Adrenal gland (tissue), 12 donors: ENCODE measurements around the gene FOXK2. TPM values are rescaled to one million over a fixed set of nuclear protein-coding genes. Genes with fewer than 3 reads are reported as not detected.

Experiments
- DNase-seq, 7 donors: peaks; one replicate each; pipeline ENCODE4 v3.0.0-alpha.2; 2019 to 2020
- H3K27ac ChIP-seq, 5 donors: fragments of 200-600 bp; sonication (generic) in 4 of 5; 1 replicate in 3 of 5; 2 replicates in 2 of 5; pipeline versions ENCODE4 v1.5.1 to v1.8.0; 2016 to 2020; ENCODE audit warnings: mild to moderate bottlenecking in 1 of 5
- H3K27me3 ChIP-seq: fragments of 200-600 bp; 2 replicates; pipeline ENCODE4 v1.8.0; 2021
- H3K36me3 ChIP-seq, 2 donors: fragments of 200-600 bp; replicated peaks in 1 of 2; 1 replicate in 1 of 2; 2 replicates in 1 of 2; pipeline versions ENCODE4 v1.5.1 to v1.8.0; 2018 to 2022
- H3K4me1 ChIP-seq, 2 donors: fragments of 200-600 bp; replicated peaks in 1 of 2; 1 replicate in 1 of 2; 2 replicates in 1 of 2; pipeline versions ENCODE4 v1.5.1 to v1.8.0; 2018 to 2021
- H3K4me3 ChIP-seq, 4 donors: fragments of 200-600 bp; sonication (generic) in 3 of 4; one replicate each; pipeline ENCODE4 v1.5.1; 2016 to 2018
- H3K9me3 ChIP-seq, 3 donors: fragments of 200-600 bp; sonication (generic) in 1 of 3; replicated peaks in 1 of 3; 1 replicate in 2 of 3; 2 replicates in 1 of 3; pipeline versions ENCODE4 v1.5.1 to v1.8.0; 2016 to 2021
- POLR2A ChIP-seq, 2 donors: fragments of 450-650 bp; IDR thresholded peaks; one replicate each; pipeline ENCODE4 v1.6.1; 2017; ENCODE audit warnings: antibody characterized with exemption in 2 of 2, mild to moderate bottlenecking in 2 of 2, moderate library complexity in 1 of 2
- WGBS, 4 donors: extraction: QIAGEN DNeasy Blood & Tissue Kit in 2 of 4; methylation state at CpG; one replicate each; pipeline versions ENCODE4 v1.1.5 to v1.1.7; 2013 to 2017; 5-methylcytosine and 5-hydroxymethylcytosine counted together
- intact Hi-C, 2 donors: fragments of 100-400 bp; cut with DNase I; formaldehyde crosslinking; loops; one replicate each; pipeline versions ENCODE4 v1.14.1 to v1.15.0; 2022 to 2023
- polyA plus RNA-seq, 3 donors: library from polyadenylated mRNA; stranded (reverse); fragments of 200-250 nt in 2 of 3; fragments of 350-450 nt in 1 of 3; fragmentation: Illumina TruSeq in 1 of 3; extraction: RNeasy Lipid Tissue Mini Kit (QIAGEN cat#74804) in 1 of 3; gene quantifications; one replicate each; pipeline ENCODE4 v1.2.3, GENCODE V29; 2013 to 2014
- total RNA-seq, 9 donors: library from RNA; depleted of rRNA in 4 of 9; stranded (reverse); fragments of >200 nt in 4 of 9; fragments of 120-200 nt in 1 of 9; fragmentation: NEBNext Ultra II Directional in 1 of 9; extraction: Animal tissue kit (Norgen Biotek cat#: 25700) in 1 of 9; gene quantifications; one replicate each; pipeline versions ENCODE4 v1.1.0 to v1.2.4, GENCODE V29; 2013 to 2023
- TF ChIP-seq, protein P1 (sequence below), 6 experiments: fragments of 450-650 bp in 4 of 6; fragments of 200-600 bp in 2 of 6; sonication (generic) in 1 of 6; IDR thresholded peaks; 1 replicate in 5 of 6; 2 replicates in 1 of 6; pipeline versions ENCODE4 v1.5.1 to v1.8.0; 2016 to 2021; ENCODE audit warnings: antibody characterized with exemption in 6 of 6, mild to moderate bottlenecking in 2 of 6, moderate library complexity in 1 of 6
- donor health status: healthy with polysubstance abuse.
- donor health status: Bipolar disorder and iron deficiency.
- donor health status: DM: yes; HTN: yes; CAD: no.
- donor health status: DM: no; HTN: no; CAD: no.
- donor health status: DM: no; HTN: no; CAD: no.
- donor health status: DM: yes; HTN: yes; CAD: no.

Gene FOXK2
- total and polyA plus RNA-seq, 12 donors: 30.5 to 138 (median 45.5) TPM

- Histone ChIP-seq H3K4me3 (no peak overlapping the region), H3K27ac (peak overlapping the region in 2 of 5 donors; percentile 68 to 84), H3K9me3 (no peaks in the 10 kb centered on the region), H3K4me1 (peaks cover 5 to 33% of the 10 kb centered on the region in 2 donors), H3K27me3 (no peaks in the 10 kb centered on the region), H3K36me3 (no peaks in the 10 kb centered on the region)
- intact Hi-C loops: no loop called here
- peak in 1 of 7 donors; percentile 21 for DNase-seq
- no peak for TF ChIP-seq POLR2A (IDR thresholded peaks at IDR 0.05)
- TF ChIP-seq, protein P1, sequence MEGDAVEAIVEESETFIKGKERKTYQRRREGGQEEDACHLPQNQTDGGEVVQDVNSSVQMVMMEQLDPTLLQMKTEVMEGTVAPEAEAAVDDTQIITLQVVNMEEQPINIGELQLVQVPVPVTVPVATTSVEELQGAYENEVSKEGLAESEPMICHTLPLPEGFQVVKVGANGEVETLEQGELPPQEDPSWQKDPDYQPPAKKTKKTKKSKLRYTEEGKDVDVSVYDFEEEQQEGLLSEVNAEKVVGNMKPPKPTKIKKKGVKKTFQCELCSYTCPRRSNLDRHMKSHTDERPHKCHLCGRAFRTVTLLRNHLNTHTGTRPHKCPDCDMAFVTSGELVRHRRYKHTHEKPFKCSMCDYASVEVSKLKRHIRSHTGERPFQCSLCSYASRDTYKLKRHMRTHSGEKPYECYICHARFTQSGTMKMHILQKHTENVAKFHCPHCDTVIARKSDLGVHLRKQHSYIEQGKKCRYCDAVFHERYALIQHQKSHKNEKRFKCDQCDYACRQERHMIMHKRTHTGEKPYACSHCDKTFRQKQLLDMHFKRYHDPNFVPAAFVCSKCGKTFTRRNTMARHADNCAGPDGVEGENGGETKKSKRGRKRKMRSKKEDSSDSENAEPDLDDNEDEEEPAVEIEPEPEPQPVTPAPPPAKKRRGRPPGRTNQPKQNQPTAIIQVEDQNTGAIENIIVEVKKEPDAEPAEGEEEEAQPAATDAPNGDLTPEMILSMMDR (IDR thresholded peaks at IDR 0.05): no peak
- WGBS, 4 donors: 73 to 89% (median 82%) methylated on average over 11 to 12 of the region's 12 CpGs
These were observed 23.5 kb upstream of the FOXK2 start for GRCh38 chr17:82495844-82496528.

GRCh38 chr17:82496529-82497434 is 22.8 kb upstream of the FOXK2 start:
- peak; percentile 53 to 70 for TF ChIP-seq POLR2A (IDR thresholded peaks at IDR 0.05)
- TF ChIP-seq, protein P1 (IDR thresholded peaks at IDR 0.05): no peak
- H3K27ac ChIP-seq: peak overlapping the region in 4 of 5 donors; percentile 68 to 87 (median 78)
- H3K27me3 ChIP-seq: no peaks in the 10 kb centered on the region
- H3K9me3 ChIP-seq: no peaks in the 10 kb centered on the region
- intact Hi-C loops: no loop called here
- WGBS, 4 donors: 11 to 36% (median 22%) methylated on average over 3 to 83 of the region's 83 CpGs
- H3K36me3 ChIP-seq: no peaks in the 10 kb centered on the region
- peak; percentile 96 to 98 (median 98) for DNase-seq
- peak overlapping the region in 2 of 4 donors; percentile 46 to 62 for H3K4me3 ChIP-seq
- H3K4me1 ChIP-seq: peaks cover 5 to 33% of the 10 kb centered on the region in 2 donors

DNA sequence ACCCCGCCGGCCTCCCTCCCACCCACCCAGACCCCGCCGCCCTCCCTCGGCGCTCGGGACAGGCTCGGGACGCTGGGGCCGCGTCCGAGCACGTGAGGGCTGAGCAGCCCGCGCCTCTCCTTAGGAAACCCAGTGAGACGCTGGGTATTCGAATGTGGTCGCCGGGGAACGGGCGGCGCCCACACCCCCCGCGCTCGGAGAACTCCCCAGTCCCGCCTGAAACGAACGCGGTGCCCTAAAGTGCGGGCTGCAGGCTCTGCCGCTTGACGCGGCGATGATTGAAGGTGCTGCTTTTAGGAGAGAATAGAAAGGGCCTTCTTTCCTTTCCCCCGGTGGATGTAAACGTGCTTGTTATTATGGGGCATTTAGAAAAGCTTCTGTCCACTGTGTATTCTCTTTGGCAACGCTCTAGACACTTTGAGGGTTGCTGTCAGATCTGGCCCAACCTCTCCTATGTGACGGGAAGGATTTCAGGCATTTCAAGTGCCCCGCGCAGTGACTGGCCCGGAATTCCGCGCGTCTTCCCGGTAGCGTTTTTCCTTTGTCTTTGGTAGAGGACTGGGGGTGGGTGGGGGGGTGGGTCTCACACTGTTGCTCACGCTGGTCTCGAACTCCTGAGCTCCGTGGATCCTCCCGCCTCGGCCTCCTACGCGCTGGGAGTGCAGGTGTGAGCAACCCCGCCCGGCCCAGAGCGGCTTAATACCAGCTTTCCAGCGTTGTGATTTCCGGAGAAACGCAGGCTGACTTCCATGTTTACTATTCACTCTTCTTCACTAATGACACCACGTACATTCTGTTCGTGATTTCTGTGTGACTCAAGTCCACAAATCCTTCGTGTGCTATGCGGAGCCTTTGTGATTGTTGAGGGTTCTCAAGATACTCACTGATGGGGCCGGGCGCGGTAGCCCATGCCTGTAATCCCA is 21.8 kb upstream of the FOXK2 start:
- intact Hi-C loops: no loop called here
- peak in 6 of 7 donors; percentile 31 to 62 (median 58) for DNase-seq
- 12 to 90% (median 14%) methylated on average over 5 to 66 of the region's 66 CpGs for WGBS, 4 donors

More for the DNA sequence above, 21.8 kb upstream of the FOXK2 start:
- no peaks in the 10 kb centered on the region for H3K36me3 ChIP-seq
- peaks cover 5 to 27% of the 10 kb centered on the region in 2 donors for H3K4me1 ChIP-seq
- H3K9me3 ChIP-seq: no peaks in the 10 kb centered on the region
- peak overlapping the region in 3 of 4 donors; percentile 25 to 62 (median 46) for H3K4me3 ChIP-seq
- H3K27ac ChIP-seq: peak overlapping the region in 4 of 5 donors; percentile 35 to 87 (median 76)
- no peaks in the 10 kb centered on the region for H3K27me3 ChIP-seq
- TF ChIP-seq, protein P1 (IDR thresholded peaks at IDR 0.05): no peak
- TF ChIP-seq POLR2A (IDR thresholded peaks at IDR 0.05): no peak
